Measurements from ENCODE around the gene FHL3. TPM values are rescaled to one million over a fixed set of nuclear protein-coding genes. Genes with fewer than 3 reads are reported as not detected.

The FHL3 gene
- total and polyA plus RNA-seq, 8 donors: 14.8 to 34.4 (median 17.8) TPM

DNA sequence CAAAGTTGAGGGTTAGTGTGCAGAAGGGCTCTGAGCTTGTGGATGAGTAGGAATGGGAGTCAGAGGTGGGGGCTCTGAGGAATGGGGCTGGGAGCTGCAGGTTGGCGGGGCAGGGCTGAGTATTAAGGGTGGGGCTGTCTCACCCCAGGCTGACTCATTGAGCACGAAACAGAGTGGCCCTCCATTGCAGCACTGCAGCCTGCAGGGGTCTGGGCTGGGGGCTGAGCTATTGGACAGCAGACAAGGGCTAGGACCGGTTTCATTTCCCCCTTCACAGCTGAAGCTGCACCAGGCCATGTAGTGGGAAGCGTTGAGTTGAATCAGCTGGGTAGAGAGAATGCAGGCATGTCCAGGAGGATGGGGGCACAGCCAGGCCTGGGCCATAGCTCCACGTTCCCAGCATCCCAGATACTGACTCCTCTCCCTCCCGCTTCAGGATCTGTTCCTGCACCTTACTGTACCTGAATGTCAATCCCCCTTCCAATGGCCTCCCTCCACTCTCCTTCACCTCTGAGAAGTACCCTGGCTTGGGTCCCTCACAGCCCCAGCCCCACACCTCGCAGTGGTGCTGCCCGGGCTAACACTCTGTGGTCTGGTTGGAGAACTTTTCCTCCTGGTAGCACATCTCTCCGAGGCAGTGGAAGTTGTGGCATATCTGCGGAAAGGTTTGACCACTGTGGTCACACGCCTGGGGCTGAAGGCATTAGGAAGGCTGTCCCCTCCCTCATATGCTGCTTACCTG lies 54.1 kb downstream of the FHL3 start:
- H3K9me3 ChIP-seq: no peaks in the 10 kb centered on the region
- intact Hi-C loops (cut with DNase I): no loop called here
- no peak overlapping the region for H3K4me3 ChIP-seq
- no peaks in the 10 kb centered on the region for H3K27me3 ChIP-seq
- peaks cover 0 to 9% of the 10 kb centered on the region in 2 donors for H3K4me1 ChIP-seq
- DNase-seq (peak in 1 of 4 donors; percentile 44), ATAC-seq (no peak)
- TF ChIP-seq, protein P1, sequence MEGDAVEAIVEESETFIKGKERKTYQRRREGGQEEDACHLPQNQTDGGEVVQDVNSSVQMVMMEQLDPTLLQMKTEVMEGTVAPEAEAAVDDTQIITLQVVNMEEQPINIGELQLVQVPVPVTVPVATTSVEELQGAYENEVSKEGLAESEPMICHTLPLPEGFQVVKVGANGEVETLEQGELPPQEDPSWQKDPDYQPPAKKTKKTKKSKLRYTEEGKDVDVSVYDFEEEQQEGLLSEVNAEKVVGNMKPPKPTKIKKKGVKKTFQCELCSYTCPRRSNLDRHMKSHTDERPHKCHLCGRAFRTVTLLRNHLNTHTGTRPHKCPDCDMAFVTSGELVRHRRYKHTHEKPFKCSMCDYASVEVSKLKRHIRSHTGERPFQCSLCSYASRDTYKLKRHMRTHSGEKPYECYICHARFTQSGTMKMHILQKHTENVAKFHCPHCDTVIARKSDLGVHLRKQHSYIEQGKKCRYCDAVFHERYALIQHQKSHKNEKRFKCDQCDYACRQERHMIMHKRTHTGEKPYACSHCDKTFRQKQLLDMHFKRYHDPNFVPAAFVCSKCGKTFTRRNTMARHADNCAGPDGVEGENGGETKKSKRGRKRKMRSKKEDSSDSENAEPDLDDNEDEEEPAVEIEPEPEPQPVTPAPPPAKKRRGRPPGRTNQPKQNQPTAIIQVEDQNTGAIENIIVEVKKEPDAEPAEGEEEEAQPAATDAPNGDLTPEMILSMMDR (IDR thresholded peaks at IDR 0.05): no peak
- peaks cover 0 to 4% of the 10 kb centered on the region in 2 donors for H3K36me3 ChIP-seq
- H3K27ac ChIP-seq: no peak overlapping the region

DNA sequence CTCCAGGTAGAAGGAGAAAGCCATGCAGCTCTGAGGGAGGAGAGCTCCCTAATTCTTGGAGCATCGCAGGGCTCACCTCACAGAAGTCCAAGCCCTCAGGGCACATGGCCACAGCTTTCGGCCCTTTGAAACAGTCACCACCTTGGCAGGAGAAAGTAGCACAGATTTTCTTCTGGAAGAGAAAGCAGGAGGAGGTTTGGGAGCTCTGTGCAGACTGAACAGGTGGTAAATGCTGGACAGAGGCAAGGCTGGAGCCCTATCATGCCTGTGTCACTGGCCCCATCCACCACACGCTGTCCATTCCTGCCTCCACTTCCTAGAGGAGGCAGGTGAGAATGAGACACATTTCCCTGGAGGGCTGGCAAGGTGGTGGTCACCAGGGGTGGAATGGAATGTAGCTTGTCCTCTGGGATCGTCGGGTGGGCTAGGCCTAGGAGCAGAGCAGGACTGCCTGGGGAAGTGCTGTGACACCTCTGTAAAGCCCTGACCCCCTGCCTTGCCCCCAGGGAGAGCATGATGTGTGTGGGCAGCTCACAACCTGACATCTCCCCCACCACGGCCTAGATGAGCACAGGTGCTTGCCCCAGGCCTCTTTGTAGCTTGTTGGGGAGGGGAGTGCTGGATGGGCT lies 55.7 kb downstream of the FHL3 start:
- ATAC-seq (no peak), DNase-seq (peak in 1 of 4 donors; percentile 28)
- H3K27me3 ChIP-seq: no peaks in the 10 kb centered on the region
- no peaks in the 10 kb centered on the region for H3K9me3 ChIP-seq
- no peak overlapping the region for H3K27ac ChIP-seq
- H3K4me3 ChIP-seq: no peak overlapping the region
- TF ChIP-seq, protein P1 (IDR thresholded peaks at IDR 0.05): no peak
- intact Hi-C loops (cut with DNase I): no loop called here
- peaks cover 0 to 6% of the 10 kb centered on the region in 2 donors for H3K36me3 ChIP-seq
- peaks cover 0 to 23% of the 10 kb centered on the region in 2 donors for H3K4me1 ChIP-seq

DNA sequence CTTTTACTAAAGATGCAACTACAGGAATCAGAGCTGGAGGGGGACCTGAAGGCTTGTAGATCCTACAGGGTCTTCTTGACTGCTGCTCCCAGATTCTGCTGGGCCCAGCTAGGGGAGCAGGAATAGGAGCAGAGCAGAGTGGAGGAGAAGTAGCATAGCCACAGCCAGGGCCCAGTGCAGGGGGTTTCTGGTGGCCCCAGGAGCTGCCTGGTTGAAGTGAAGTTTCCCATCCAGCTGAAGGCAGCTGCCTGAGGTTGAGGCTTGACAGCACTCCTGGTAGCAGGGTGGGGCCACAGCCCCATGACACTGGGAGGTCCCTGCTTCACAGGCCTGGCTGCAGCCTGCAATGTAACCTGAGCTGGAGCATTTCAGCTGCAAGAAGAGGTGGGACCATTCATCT lies 56.5 kb downstream of the FHL3 start:
- Histone ChIP-seq H3K9me3 (no peaks in the 10 kb centered on the region), H3K27me3 (no peaks in the 10 kb centered on the region), H3K4me1 (peaks cover 0 to 23% of the 10 kb centered on the region in 2 donors), H3K27ac (no peak overlapping the region), H3K36me3 (peaks cover 0 to 12% of the 10 kb centered on the region in 2 donors), H3K4me3 (no peak overlapping the region)
- ATAC-seq: no peak
- TF ChIP-seq, protein P1 (IDR thresholded peaks at IDR 0.05): no peak
- intact Hi-C loops (cut with DNase I): no loop called here
- DNase-seq: peak in 1 of 4 donors; percentile 38

DNA sequence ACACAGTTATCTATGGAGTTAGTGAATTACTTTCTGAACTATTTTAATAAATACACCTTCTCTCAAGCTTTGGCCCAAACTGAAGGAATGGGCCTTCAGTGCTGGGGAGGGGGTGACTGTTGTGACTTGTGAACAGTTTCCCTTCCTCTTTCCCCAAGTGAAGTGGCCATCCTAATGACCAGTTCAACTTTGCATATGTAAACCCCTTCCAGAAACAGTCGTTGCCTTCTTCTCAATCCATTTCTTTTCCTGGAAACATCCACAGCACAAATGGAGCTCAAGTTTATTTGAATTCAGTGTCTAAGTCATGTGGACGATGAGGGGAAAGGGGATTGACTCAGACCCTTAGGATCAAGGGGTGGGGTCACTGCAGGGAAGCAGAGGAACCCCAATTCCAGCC lies 57.1 kb downstream of the FHL3 start:
- DNase-seq: no peak
- no peak overlapping the region for H3K4me3 ChIP-seq
- peaks cover 0 to 23% of the 10 kb centered on the region in 2 donors for H3K4me1 ChIP-seq
- intact Hi-C loops (cut with DNase I): no loop called here
- no peak for ATAC-seq
- TF ChIP-seq, protein P1 (IDR thresholded peaks at IDR 0.05): no peak
- no peak overlapping the region for H3K27ac ChIP-seq
- peaks cover 0 to 19% of the 10 kb centered on the region in 2 donors for H3K36me3 ChIP-seq
- H3K27me3 ChIP-seq: no peaks in the 10 kb centered on the region
- H3K9me3 ChIP-seq: no peaks in the 10 kb centered on the region

DNA sequence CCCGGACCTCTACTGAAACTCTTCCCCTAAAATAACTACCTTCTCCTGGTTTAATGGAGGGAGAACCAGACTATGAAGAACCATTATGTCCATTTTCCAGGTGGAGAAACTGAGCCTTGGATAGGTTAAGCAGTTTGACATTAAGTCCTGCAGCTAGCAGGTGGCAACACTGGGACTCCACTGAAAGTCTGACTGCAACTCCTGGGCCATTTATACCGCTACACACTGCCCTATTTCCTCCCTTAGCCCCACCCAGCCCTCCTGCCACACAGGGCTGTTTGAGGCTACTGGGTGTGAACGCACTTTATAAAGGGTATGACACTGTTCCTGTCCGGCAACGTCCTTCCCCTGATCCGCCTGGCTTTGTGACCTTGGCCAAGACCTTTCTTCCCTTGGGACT lies 58.0 kb downstream of the FHL3 start:
- Histone ChIP-seq H3K4me3 (peak overlapping the region in 1 of 2 donors; percentile 81), H3K9me3 (no peaks in the 10 kb centered on the region), H3K36me3 (peaks cover 0 to 27% of the 10 kb centered on the region in 2 donors), H3K27ac (peak overlapping the region in 1 of 2 donors; percentile 83), H3K27me3 (no peaks in the 10 kb centered on the region), H3K4me1 (peaks cover 0 to 23% of the 10 kb centered on the region in 2 donors)
- TF ChIP-seq, protein P1 (IDR thresholded peaks at IDR 0.05): no peak
- DNase-seq (peak in 1 of 4 donors; percentile 13), ATAC-seq (no peak)
- intact Hi-C loops (cut with DNase I): no loop called here

Measured in left lung (tissue), 10 donors.